ENCODE results near the gene OOSP4B. TPM values are rescaled to one million over a fixed set of nuclear protein-coding genes. Genes with fewer than 3 reads are reported as not detected.
"Not testable (repeated sequence)": the region's sequence is repeated elsewhere in the genome, so short reads cannot be mapped to it uniquely, and the experiment has no call there.

The OOSP4B gene
- total RNA-seq, 1 donor from 2014 or later: not detected

DNA sequence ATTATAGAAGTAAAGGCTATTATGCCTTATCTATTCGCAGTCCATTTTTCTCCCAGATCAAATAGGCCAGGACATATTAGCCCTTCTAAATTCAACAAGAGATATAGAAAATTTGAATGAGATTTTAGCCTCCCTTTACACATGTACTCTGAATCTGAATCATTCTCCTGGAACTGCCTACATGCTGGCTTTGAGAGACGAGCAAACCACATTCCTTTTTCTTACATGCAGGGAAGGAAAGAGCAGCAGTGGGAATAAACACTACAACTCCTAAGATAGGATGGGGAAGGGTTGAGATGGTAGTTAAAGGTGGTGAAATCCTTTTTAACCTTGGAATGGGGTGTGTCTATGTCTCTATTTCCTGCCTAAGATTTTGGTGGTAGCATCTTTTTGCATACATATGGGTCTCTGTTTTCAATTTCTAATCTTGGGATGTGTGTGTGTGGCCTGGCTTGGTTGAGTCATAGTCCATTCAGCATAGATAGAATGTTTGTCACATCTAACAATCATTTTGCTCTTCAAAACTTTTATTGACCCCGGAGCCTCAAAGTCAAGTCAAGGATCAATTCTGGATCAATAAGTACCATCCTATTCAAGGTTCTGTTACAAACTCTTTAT is 12.1 kb downstream of the OOSP4B start:
- Mint-ChIP-seq H3K27ac (ENCODE audit: unreplicated experiment) (no peak overlapping the region), H3K27me3 (ENCODE audit: low read depth, unreplicated experiment) (no peaks in the 10 kb centered on the region), H3K4me1 (ENCODE audit: low read depth, unreplicated experiment) (peaks cover 8% of the 10 kb centered on the region), H3K36me3 (ENCODE audit: low read depth, unreplicated experiment) (no peaks in the 10 kb centered on the region), H3K4me3 (ENCODE audit: unreplicated experiment) (no peak overlapping the region), H3K9me3 (ENCODE audit: unreplicated experiment) (no peaks in the 10 kb centered on the region)
- Histone ChIP-seq H3K9me3 (ENCODE audit: insufficient read depth, low read depth, low read length) (no peaks in the 10 kb centered on the region), H3K79me2 (ENCODE audit: insufficient read depth, low read length) (no peaks in the 10 kb centered on the region), H4K20me1 (ENCODE audit: insufficient read depth, low read length) (no peaks in the 10 kb centered on the region), H3K36me3 (ENCODE audit: insufficient read depth, low read length) (no peaks in the 10 kb centered on the region), H3K27ac (ENCODE audit: low read depth, low read length) (no peak overlapping the region), H3K9ac (ENCODE audit: low read length) (no peak overlapping the region), H3K27me3 (ENCODE audit: insufficient read depth, low read length) (no peaks in the 10 kb centered on the region), H3K4me3 (ENCODE audit: insufficient read depth, low read depth, low read length) (no peak overlapping the region), H2AFZ (ENCODE audit: low read depth, low read length) (no peak overlapping the region), H3K4me1 (ENCODE audit: insufficient read depth, low read length) (no peaks in the 10 kb centered on the region), H3K4me2 (ENCODE audit: low read length) (no peak overlapping the region)
- FAIRE-seq (no peak), DNase-seq (ENCODE audit: low read depth) (no peak)
- TF ChIP-seq, protein P1, sequence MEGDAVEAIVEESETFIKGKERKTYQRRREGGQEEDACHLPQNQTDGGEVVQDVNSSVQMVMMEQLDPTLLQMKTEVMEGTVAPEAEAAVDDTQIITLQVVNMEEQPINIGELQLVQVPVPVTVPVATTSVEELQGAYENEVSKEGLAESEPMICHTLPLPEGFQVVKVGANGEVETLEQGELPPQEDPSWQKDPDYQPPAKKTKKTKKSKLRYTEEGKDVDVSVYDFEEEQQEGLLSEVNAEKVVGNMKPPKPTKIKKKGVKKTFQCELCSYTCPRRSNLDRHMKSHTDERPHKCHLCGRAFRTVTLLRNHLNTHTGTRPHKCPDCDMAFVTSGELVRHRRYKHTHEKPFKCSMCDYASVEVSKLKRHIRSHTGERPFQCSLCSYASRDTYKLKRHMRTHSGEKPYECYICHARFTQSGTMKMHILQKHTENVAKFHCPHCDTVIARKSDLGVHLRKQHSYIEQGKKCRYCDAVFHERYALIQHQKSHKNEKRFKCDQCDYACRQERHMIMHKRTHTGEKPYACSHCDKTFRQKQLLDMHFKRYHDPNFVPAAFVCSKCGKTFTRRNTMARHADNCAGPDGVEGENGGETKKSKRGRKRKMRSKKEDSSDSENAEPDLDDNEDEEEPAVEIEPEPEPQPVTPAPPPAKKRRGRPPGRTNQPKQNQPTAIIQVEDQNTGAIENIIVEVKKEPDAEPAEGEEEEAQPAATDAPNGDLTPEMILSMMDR (IDR thresholded peaks at IDR 0.05; ENCODE audit: insufficient read depth, low read depth, low read length): no peak
- no peak for TF ChIP-seq EZH2 (IDR thresholded peaks at IDR 0.05; ENCODE audit: insufficient read depth, low read length)

DNA sequence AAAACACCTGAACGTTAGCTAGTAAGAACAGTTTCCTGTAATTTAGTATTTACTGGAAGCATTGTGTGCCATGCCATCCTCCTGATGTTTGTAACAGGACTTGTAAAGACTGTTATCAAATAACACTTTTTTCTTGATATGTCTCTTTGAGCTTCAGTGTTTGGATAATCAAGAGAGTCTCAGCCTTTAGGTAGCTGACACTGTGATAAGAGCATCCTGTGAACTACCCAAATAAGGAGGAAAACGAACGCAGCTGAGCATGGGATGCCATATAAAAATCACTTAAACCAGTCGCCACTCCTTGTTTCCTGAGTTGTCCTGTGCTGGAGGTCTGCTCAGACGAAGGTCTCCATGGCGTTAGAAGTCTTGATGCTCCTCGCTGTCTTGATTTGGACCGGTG is 23.1 kb downstream of the OOSP4B start, which contains the start of gene OOSP2:
Gene OOSP2 (plus strand): TSS at position 301 of the 400 bp plus-strand sequence. CDS start 51 bp downstream, at position 352.
- Histone ChIP-seq H3K4me3 (ENCODE audit: insufficient read depth, low read depth, low read length) (no peak within 1 kb of the TSS), H3K27me3 (ENCODE audit: insufficient read depth, low read length) (no peaks in the 10 kb centered on the region), H3K36me3 (ENCODE audit: insufficient read depth, low read length) (no peaks in the 10 kb centered on the region), H4K20me1 (ENCODE audit: insufficient read depth, low read length) (no peaks in the 10 kb centered on the region), H3K4me2 (ENCODE audit: low read length) (no peak within 1 kb of the TSS), H3K9me3 (ENCODE audit: insufficient read depth, low read depth, low read length) (no peaks in the 10 kb centered on the region), H3K27ac (ENCODE audit: low read depth, low read length) (no peak within 1 kb of the TSS), H3K79me2 (ENCODE audit: insufficient read depth, low read length) (no peaks in the 10 kb centered on the region), H3K9ac (ENCODE audit: low read length) (no peak within 1 kb of the TSS), H3K4me1 (ENCODE audit: insufficient read depth, low read length) (no peaks in the 10 kb centered on the region), H2AFZ (ENCODE audit: low read depth, low read length) (no peak within 1 kb of the TSS)
- H3K4me3 Mint-ChIP-seq (ENCODE audit: unreplicated experiment): no peak within 1 kb of the TSS
- DNase-seq (ENCODE audit: low read depth) (no peak), FAIRE-seq (no peak)
- no peaks in the 10 kb centered on the region for H3K27me3 Mint-ChIP-seq (ENCODE audit: low read depth, unreplicated experiment)
- H3K9me3 Mint-ChIP-seq (ENCODE audit: unreplicated experiment): no peaks in the 10 kb centered on the region
- no peaks in the 10 kb centered on the region for H3K36me3 Mint-ChIP-seq (ENCODE audit: low read depth, unreplicated experiment)
- TF ChIP-seq EZH2 (IDR thresholded peaks at IDR 0.05; ENCODE audit: insufficient read depth, low read length): no peak
- TF ChIP-seq, protein P1 (IDR thresholded peaks at IDR 0.05; ENCODE audit: insufficient read depth, low read depth, low read length): no peak
- no peaks in the 10 kb centered on the region for H3K4me1 Mint-ChIP-seq (ENCODE audit: low read depth, unreplicated experiment)
- H3K27ac Mint-ChIP-seq (ENCODE audit: unreplicated experiment): no peak within 1 kb of the TSS

DNA sequence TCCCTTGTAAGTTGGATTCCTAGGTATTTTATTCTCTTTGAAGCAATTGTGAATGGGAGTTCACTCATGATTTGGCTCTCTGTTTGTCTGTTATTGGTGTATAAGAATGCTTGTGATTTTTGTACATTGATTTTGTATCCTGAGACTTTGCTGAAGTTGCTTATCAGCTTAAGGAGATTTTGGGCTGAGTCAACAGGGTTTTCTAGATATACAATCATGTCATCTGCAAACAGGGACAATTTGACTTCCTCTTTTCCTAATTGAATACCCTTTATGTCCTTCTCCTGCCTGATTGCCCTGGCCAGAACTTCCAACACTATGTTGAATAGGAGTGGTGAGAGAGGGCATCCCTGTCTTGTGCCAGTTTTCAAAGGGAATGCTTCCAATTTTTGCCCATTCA is 33.4 kb downstream of the OOSP4B start:
- not testable (repeated sequence) for H3K27me3 Mint-ChIP-seq (ENCODE audit: low read depth, unreplicated experiment); H3K36me3 ChIP-seq (ENCODE audit: insufficient read depth, low read length); H4K20me1 ChIP-seq (ENCODE audit: insufficient read depth, low read length); H3K4me1 ChIP-seq (ENCODE audit: insufficient read depth, low read length); H3K9me3 Mint-ChIP-seq (ENCODE audit: unreplicated experiment); H3K79me2 ChIP-seq (ENCODE audit: insufficient read depth, low read length); H3K27ac ChIP-seq (ENCODE audit: low read depth, low read length); H3K9me3 ChIP-seq (ENCODE audit: insufficient read depth, low read depth, low read length); H3K9ac ChIP-seq (ENCODE audit: low read length); H3K4me1 Mint-ChIP-seq (ENCODE audit: low read depth, unreplicated experiment); H3K27ac Mint-ChIP-seq (ENCODE audit: unreplicated experiment); H3K36me3 Mint-ChIP-seq (ENCODE audit: low read depth, unreplicated experiment); H3K27me3 ChIP-seq (ENCODE audit: insufficient read depth, low read length); H2AFZ ChIP-seq (ENCODE audit: low read depth, low read length); FAIRE-seq; DNase-seq (ENCODE audit: low read depth); H3K4me3 Mint-ChIP-seq (ENCODE audit: unreplicated experiment); H3K4me3 ChIP-seq (ENCODE audit: insufficient read depth, low read depth, low read length); H3K4me2 ChIP-seq (ENCODE audit: low read length)

DNA sequence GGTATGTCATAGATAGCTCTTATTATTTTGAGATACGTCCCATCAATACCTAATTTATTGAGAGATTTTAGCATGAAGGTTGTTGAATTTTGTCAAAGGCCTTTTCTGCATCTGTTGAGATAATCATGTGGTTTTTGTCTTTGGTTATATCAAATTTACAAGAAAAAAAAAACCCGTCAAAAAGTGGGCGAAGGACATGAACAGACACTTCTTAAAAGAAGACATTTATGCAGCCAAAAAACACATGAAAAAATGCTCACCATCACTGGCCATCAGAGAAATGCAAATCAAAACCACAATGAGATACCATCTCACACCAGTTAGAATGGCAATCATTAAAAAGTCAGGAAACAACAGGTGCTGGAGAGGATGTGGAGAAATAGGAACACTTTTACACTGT is 33.9 kb downstream of the OOSP4B start:
- H3K4me1 Mint-ChIP-seq (ENCODE audit: low read depth, unreplicated experiment); H3K9me3 ChIP-seq (ENCODE audit: insufficient read depth, low read depth, low read length); FAIRE-seq; H4K20me1 ChIP-seq (ENCODE audit: insufficient read depth, low read length); H3K4me1 ChIP-seq (ENCODE audit: insufficient read depth, low read length); H3K36me3 Mint-ChIP-seq (ENCODE audit: low read depth, unreplicated experiment); H2AFZ ChIP-seq (ENCODE audit: low read depth, low read length); H3K9me3 Mint-ChIP-seq (ENCODE audit: unreplicated experiment); H3K27ac ChIP-seq (ENCODE audit: low read depth, low read length); DNase-seq (ENCODE audit: low read depth); H3K4me3 Mint-ChIP-seq (ENCODE audit: unreplicated experiment); H3K9ac ChIP-seq (ENCODE audit: low read length); H3K79me2 ChIP-seq (ENCODE audit: insufficient read depth, low read length); H3K36me3 ChIP-seq (ENCODE audit: insufficient read depth, low read length); H3K27me3 ChIP-seq (ENCODE audit: insufficient read depth, low read length); H3K27me3 Mint-ChIP-seq (ENCODE audit: low read depth, unreplicated experiment); H3K4me2 ChIP-seq (ENCODE audit: low read length); H3K4me3 ChIP-seq (ENCODE audit: insufficient read depth, low read depth, low read length); H3K27ac Mint-ChIP-seq (ENCODE audit: unreplicated experiment): not testable (repeated sequence)

Data from astrocyte (in vitro differentiated cells and primary cell).